ENCODE data around the gene ANKRD40.
"Not testable (repeated sequence)": the region's sequence is repeated elsewhere in the genome, so short reads cannot be mapped to it uniquely, and the experiment has no call there.

The ANKRD40 gene

GRCh38 chr17:50710650-50711049, 2.9 kb upstream of the ANKRD40 start:
- no peak for DNase-seq

DNA sequence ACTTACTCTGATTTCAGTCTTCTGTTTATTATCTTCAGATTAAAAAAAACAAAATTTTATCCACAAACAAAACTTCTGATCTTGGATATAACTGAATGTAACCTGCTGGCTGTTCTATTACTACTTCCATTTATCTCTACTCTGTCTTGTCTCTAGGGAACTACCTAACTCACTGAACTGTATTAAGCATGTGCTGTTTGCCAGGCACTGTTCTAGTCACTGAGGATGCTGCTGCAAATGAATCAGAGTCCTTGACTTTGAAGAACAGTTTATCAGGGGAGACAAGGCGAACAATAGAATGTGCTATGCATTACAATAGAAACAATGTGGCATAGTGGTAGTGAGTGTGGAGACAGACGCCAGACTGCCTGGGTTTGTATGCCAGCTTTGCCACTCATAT, 2.3 kb upstream of the ANKRD40 start:
- no peak for DNase-seq

DNA sequence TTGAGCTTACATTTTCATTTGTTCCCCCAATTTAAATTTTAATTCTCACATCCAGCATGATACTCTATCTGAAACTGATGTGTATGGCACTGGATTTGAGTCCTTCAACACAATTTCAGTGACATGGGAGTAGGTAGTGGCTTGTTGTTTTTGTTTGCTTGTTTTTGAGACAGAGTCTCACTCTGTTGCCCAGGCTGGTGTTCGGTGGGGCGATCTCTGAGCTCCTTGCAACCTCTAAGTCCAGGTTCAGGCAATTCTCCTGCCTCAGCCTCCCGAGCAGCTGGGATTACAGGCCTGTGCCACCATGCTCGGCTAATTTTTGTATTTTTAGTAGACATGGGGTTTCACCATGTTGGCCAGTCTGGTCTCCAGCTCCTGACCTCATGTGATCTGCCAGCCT, 1.3 kb upstream of the ANKRD40 start:
- DNase-seq: not testable (repeated sequence)

GRCh38 chr17:50708050-50709000, 611 bp upstream of the ANKRD40 start:
- no peak for DNase-seq

GRCh38 chr17:50703162-50703561, 4.6 kb downstream of the ANKRD40 start:
- DNase-seq: no peak

GRCh38 chr17:50699410-50699809, 8.3 kb downstream of the ANKRD40 start:
- no peak for DNase-seq

- no peak for DNase-seq
These were observed 9.9 kb downstream of the ANKRD40 start for GRCh38 chr17:50697663-50698272.

DNA sequence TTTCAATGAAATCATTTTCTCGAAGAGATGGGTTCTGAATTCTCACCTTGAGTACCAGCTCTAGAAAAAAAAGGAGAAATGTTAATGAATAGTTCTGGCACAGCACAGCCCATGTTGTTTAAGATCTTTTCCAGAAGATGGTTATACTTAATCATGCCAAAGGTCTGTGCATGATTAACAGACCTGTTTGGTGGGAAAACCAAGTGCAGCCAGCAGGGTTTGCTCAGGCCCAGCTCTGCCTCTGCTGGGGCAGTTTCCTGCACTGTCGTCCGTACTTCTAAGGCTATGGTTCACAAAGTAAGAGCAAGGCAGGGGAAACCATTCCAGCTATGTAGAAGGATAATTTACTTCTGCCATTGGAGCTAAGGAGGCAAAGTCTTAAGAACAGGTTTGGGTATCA, 10.7 kb downstream of the ANKRD40 start:
- DNase-seq: no peak

- DNase-seq: no peak
These were observed 11.3 kb downstream of the ANKRD40 start for GRCh38 chr17:50696365-50696879.

GRCh38 chr17:50693036-50693682, 14.6 kb downstream of the ANKRD40 start:
- no peak for DNase-seq

DNA sequence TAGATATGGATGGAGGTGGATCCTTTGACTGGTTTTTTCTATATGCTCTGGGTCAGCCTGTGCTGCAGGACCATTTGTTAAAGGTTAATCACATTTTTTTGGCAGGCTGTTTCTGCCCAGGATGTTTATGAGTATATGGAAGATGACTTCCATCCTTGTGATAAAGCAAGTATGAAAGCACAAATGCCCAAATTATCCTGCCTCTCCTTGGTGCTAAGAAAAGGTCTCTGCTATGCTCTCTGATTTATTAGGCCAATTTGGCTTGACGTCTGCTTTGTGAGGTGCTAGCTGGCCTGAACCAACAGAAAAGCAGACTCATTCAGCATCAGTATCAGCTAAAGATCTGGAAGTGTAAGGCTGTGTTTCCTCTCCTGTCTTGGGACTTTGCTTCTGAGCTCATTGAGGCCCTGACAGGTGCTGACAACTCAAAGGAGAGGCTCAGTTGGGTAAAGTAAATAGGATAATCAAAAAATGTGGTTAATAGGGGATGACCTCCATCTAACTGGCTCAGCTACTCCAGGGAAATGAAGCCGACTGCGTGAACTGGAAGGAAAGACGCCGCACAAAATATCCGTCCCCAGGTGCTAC, 15.2 kb downstream of the ANKRD40 start:
- DNase-seq: no peak

DNA sequence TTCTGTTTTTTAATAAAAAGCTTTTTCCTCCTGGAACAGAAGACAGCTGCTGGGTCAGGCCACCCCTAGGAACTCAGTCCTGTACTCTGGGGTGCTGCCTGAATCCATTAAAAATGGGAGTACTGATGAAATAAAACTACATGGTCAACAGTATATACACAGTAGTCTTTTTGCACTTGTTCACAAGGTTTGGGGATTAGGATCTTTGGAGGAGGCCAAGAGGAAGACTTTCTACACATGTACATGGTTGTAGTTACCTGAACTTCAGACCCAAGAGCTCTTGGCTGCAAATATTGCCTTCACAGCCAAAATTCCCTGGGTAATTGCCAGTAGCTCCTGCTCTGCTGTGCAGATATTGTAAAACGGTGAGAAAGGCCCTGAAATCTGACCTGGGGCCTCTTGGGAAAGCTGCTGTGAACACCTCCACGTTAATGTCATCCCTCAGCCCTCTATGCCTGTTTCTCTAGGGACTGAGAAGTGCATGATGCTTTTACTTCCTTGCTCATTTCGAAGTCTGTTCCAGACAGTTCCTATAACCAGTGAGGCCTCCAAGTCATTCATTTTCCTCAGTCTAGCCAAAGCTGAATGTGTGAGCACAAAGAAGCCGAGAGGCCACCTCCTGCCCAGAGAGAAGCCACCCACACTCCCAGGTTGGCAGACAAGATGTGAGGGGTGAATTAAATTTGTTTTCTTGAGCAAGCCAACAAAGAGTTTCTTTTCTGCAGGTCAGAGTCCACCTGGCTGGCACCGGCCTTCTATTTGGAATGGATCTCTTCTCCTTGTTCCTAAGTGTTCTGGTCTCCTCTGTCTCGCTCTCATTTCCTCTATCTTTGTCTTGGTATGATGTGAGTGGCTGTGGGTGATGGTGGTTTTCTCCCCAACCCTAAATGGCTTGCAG, 15.9 kb downstream of the ANKRD40 start:
- no peak for DNase-seq

DNA sequence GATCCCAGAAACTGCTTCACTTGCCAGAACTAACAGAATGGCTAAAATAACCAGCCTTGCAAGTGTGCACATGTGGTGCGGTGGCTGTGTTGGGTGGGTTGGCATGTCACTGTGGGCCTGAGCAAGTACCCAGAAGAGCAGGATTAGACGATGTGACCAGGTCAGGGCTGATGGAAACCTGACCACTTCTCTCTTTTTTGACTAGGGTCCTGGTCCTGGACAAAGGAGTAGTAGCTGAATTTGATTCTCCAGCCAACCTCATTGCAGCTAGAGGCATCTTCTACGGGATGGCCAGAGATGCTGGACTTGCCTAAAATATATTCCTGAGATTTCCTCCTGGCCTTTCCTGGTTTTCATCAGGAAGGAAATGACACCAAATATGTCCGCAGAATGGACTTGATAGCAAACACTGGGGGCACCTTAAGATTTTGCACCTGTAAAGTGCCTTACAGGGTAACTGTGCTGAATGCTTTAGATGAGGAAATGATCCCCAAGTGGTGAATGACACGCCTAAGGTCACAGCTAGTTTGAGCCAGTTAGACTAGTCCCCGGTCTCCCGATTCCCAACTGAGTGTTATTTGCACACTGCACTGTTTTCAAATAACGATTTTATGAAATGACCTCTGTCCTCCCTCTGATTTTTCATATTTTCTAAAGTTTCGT, 16.7 kb downstream of the ANKRD40 start:
- DNase-seq: no peak

- DNase-seq: no peak
These were observed 17.5 kb downstream of the ANKRD40 start for GRCh38 chr17:50689956-50690886.

DNA sequence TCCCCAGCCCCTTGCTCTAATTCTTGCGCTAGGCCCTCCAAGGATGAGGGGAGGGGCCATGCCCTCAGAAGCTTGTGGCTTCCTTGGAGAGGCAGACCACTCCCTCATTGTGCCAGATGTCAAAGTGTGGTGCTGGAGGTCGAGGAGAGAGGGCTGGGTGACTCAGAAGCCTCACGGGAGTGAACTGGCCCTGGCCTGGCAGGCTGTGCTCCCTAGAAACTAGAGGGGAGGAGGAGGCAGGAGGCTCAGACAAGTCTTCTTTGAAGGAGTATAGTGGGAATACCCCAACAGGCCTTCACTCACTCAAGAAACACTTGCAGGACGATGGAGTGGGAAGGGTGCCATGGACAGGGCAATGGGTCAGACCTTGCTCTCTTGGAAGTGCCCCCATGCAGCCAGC, 18.5 kb downstream of the ANKRD40 start:
- no peak for DNase-seq

DNA sequence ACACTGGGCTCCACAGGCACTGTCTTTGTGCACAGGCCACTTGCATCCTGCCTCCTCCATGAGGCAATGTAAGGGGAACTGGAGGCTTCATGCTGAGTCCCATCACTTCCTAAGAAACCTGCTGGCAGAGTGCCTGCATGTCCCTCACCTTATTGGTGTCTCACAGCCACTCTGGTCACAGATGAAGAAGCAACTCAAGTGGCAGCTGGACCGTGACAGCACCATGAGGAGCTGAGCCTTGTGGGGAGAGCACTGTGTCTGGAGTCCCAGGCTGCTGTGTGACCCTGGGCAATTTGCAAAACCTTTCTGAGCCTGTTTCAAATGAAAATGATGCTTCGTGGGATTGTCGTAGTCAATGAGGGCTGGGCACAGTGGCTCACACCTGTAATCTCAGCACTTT, 19.5 kb downstream of the ANKRD40 start:
- DNase-seq: no peak

DNA sequence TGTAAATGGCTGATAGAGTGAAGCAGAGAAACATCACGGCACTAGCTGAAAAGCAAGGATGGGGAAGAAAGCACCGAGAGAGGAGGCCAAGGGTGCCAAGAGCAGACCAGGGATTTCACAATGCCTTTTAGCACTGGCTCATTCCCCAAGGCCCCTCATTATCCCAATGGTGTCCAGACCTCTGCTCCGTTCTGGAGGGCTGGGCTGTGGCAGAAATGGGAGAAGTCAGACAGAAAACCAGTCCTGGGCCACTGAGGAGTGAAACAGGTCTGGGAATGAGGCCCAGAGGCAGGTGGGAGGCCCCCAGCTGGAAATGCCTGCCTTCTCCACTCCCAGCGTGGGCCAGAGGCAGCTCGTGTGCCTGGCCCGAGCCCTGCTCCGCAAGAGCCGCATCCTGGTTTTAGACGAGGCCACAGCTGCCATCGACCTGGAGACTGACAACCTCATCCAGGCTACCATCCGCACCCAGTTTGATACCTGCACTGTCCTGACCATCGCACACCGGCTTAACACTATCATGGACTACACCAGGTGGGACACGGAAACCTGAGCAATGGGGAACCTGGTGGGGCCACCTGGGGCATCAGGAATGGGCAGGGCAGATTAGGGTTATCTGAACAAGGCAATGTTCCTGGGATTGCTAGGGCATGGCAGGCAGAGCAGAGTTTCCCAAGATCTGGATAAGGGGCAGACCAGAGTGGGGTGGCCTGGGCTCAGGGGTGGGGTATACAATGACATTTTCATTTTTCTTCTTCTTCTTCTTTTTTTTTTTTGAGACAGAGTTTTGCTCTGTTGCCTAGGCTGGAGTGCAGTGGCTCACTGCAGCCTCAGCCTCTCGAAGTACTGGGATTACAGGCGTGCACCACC, 20.3 kb downstream of the ANKRD40 start:
- DNase-seq: no peak

DNA sequence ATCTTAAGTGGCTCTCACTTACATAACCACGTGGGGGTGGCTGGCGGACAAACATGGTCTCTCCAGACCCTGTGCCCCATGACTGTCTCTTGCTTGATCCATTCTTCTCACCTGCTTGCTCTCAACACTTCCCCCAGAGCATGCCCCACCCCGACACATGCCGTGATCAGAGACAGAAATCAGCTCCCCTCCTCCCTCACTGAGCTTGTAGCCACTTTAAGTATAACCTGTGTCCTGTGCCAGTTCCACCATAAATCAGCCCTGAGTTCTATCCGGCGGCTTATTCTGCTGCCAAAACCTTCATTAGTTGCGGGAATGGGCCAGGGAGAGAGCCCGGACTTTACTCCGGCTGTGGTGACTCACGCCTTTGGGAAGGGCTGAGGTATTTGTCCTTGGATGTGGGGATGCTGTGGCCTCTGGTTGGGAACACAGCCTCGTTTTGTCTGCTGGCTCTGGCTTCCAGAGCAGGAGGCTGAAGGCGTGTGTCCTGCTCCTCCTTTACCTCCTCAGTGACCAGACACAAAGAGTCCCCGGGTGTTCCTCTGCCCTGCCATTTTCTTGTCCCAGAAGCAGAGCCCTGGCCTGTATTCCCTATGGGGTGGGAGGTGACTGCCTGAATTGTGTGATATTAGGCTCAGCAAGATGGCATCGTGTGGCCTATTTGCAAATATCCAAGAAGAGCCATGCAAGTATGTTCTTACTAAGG, 21.1 kb downstream of the ANKRD40 start:
- DNase-seq: no peak

Measured in T-helper 1 cell (primary cell).